Sigmoid colon (tissue), 3 donors: ENCODE data around the gene SLC35A1.

Experiments
- POLR2A ChIP-seq, 2 donors: fragments of 450-650 bp; IDR thresholded peaks; one replicate each; pipeline ENCODE4 v1.6.1; 2016; ENCODE audit warnings: antibody characterized with exemption in 2 of 2, mild to moderate bottlenecking in 2 of 2, moderate library complexity in 2 of 2
- TF ChIP-seq, protein P1 (sequence below), 4 experiments: fragments of 450-650 bp in 3 of 4; fragments of 200-600 bp in 1 of 4; IDR thresholded peaks; one replicate each; pipeline ENCODE4 v1.5.1; 2016 to 2019; ENCODE audit warnings: antibody characterized with exemption in 4 of 4, mild to moderate bottlenecking in 3 of 4, moderate library complexity in 2 of 4

GRCh38 chr6:87544474-87544735, 71.6 kb downstream of the SLC35A1 start:
- TF ChIP-seq, protein P1, sequence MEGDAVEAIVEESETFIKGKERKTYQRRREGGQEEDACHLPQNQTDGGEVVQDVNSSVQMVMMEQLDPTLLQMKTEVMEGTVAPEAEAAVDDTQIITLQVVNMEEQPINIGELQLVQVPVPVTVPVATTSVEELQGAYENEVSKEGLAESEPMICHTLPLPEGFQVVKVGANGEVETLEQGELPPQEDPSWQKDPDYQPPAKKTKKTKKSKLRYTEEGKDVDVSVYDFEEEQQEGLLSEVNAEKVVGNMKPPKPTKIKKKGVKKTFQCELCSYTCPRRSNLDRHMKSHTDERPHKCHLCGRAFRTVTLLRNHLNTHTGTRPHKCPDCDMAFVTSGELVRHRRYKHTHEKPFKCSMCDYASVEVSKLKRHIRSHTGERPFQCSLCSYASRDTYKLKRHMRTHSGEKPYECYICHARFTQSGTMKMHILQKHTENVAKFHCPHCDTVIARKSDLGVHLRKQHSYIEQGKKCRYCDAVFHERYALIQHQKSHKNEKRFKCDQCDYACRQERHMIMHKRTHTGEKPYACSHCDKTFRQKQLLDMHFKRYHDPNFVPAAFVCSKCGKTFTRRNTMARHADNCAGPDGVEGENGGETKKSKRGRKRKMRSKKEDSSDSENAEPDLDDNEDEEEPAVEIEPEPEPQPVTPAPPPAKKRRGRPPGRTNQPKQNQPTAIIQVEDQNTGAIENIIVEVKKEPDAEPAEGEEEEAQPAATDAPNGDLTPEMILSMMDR (IDR thresholded peaks at IDR 0.05), result no peak
- no peak for TF ChIP-seq POLR2A (IDR thresholded peaks at IDR 0.05)
